Natural killer cell (primary cell): Measurements from ENCODE around the gene KCNA4. TPM values are rescaled to one million over a fixed set of nuclear protein-coding genes. Genes with fewer than 3 reads are reported as not detected.

ENCODE experiments used
- ATAC-seq, 3 donors: fragments of 150-1000 bp in 2 of 3; fragments of 200-7000 bp in 1 of 3; cut with Tn5 transposase; 1 replicate in 1 of 3; 2 replicates in 2 of 3; pipeline ENCODE4 v1.10.0; 2021; ENCODE audit warnings: mild to moderate bottlenecking in 2 of 3, moderate library complexity in 2 of 3
- DNase-seq, 2 donors: peaks; one replicate each; pipeline versions ENCODE4 v3.0.0 to v3.0.0-alpha.2; 2013 to 2021; ENCODE audit warnings: mixed read lengths in 1 of 2
- H3K27ac ChIP-seq: one replicate; pipeline ENCODE4 v1.5.1; 2013; ENCODE audit warnings: mild to moderate bottlenecking, low read length
- H3K27me3 ChIP-seq: one replicate; pipeline ENCODE4 v1.6.1; 2013; ENCODE audit warnings: low read length; ENCODE audit not compliant: control insufficient read depth, insufficient read depth
- H3K36me3 ChIP-seq: one replicate; pipeline ENCODE4 v1.6.1; 2013; ENCODE audit warnings: low read length; ENCODE audit not compliant: control insufficient read depth, insufficient read depth
- H3K4me1 ChIP-seq: one replicate; pipeline ENCODE4 v1.6.1; 2013; ENCODE audit warnings: low read length; ENCODE audit not compliant: control insufficient read depth, insufficient read depth
- H3K4me3 ChIP-seq: one replicate; pipeline ENCODE4 v1.5.1; 2013; ENCODE audit warnings: low read length
- H3K9me3 ChIP-seq: one replicate; pipeline ENCODE4 v1.6.1; 2013; ENCODE audit warnings: low read length; ENCODE audit not compliant: control insufficient read depth, insufficient read depth
- H3K27ac Mint-ChIP-seq, 2 donors: one replicate each; pipeline ENCODE4 v1.8.0; 2022; ENCODE audit warnings: mild to moderate bottlenecking in 2 of 2, mixed read lengths in 2 of 2, moderate library complexity in 1 of 2
- H3K27me3 Mint-ChIP-seq, 2 donors: one replicate each; pipeline ENCODE4 v1.8.0; 2022; ENCODE audit warnings: low read depth in 2 of 2, mixed read lengths in 2 of 2
- H3K36me3 Mint-ChIP-seq: one replicate; pipeline ENCODE4 v1.8.0; 2022; ENCODE audit warnings: mixed read lengths
- H3K4me1 Mint-ChIP-seq, 2 donors: one replicate each; pipeline ENCODE4 v1.8.0; 2022; ENCODE audit warnings: mixed read lengths in 2 of 2
- H3K4me3 Mint-ChIP-seq: one replicate; pipeline ENCODE4 v1.8.0; 2022; ENCODE audit warnings: mild to moderate bottlenecking, moderate library complexity, mixed read lengths
- H3K9me3 Mint-ChIP-seq, 2 donors: one replicate each; pipeline ENCODE4 v1.8.0; 2022; ENCODE audit warnings: mixed read lengths in 2 of 2
- WGBS: methylation state at CpG from one replicate; pipeline ENCODE4 v1.1.7; 2013; ENCODE audit warnings: missing lambda C conversion rate; ENCODE audit not compliant: insufficient coverage; 5-methylcytosine and 5-hydroxymethylcytosine counted together
- intact Hi-C: fragments of 100-400 bp; cut with micrococcal nuclease; formaldehyde crosslinking; loops from one replicate; pipeline ENCODE4 v1.14.2; 2022
- total RNA-seq, 4 donors: library from RNA; stranded (reverse); fragments of 120-200 nt in 1 of 4; gene quantifications; one replicate each; pipeline versions ENCODE4 v1.2.3 to v1.2.4, GENCODE V29; 2013 to 2022
- TF ChIP-seq, protein P1 (sequence below): fragments of 200-600 bp; IDR thresholded peaks from one replicate; pipeline ENCODE4 v1.8.0; 2022; ENCODE audit warnings: antibody characterized with exemption

The KCNA4 gene
- total RNA-seq, 3 donors from 2014 or later (not counting 1 experiment from before 2014, with no cell fraction given) = not detected

DNA sequence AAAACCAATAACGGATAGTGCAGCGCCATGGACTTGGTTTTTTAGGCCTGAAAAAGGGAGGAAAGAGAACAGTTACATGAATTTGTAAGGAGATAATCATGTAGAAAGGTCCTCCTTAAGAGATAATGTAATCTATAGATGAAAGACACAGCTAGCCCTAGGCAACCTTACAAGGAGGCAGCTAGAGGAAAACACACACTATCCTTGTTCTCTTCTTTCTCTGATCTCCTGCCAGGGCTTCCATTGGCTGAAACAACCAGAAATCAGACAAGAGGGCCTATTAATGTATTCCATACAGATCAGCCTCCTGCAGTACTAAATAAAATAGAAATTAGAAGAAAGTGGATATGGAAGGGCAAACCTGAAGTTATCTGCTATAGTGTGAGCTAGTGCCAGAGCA, 53.0 kb downstream of the KCNA4 start:
- WGBS = 87% methylated on average over 2 of the region's 2 CpGs
- TF ChIP-seq, protein P1, sequence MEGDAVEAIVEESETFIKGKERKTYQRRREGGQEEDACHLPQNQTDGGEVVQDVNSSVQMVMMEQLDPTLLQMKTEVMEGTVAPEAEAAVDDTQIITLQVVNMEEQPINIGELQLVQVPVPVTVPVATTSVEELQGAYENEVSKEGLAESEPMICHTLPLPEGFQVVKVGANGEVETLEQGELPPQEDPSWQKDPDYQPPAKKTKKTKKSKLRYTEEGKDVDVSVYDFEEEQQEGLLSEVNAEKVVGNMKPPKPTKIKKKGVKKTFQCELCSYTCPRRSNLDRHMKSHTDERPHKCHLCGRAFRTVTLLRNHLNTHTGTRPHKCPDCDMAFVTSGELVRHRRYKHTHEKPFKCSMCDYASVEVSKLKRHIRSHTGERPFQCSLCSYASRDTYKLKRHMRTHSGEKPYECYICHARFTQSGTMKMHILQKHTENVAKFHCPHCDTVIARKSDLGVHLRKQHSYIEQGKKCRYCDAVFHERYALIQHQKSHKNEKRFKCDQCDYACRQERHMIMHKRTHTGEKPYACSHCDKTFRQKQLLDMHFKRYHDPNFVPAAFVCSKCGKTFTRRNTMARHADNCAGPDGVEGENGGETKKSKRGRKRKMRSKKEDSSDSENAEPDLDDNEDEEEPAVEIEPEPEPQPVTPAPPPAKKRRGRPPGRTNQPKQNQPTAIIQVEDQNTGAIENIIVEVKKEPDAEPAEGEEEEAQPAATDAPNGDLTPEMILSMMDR = no peak
- Histone ChIP-seq H3K9me3 (no peaks in the 10 kb centered on the region), H3K27me3 (no peaks in the 10 kb centered on the region), H3K4me1 (no peaks in the 10 kb centered on the region), H3K4me3 (no peak overlapping the region), H3K27ac (no peak overlapping the region), H3K36me3 (no peaks in the 10 kb centered on the region)
- DNase-seq (no peak), ATAC-seq (no peak)
- H3K4me3 Mint-ChIP-seq = no peak overlapping the region
- H3K27ac Mint-ChIP-seq = no peak overlapping the region
- H3K9me3 Mint-ChIP-seq = peaks cover 4 to 9% of the 10 kb centered on the region in 2 donors
- H3K36me3 Mint-ChIP-seq = no peaks in the 10 kb centered on the region
- no peaks in the 10 kb centered on the region for H3K4me1 Mint-ChIP-seq
- intact Hi-C loops = no loop called here
- H3K27me3 Mint-ChIP-seq = no peaks in the 10 kb centered on the region

DNA sequence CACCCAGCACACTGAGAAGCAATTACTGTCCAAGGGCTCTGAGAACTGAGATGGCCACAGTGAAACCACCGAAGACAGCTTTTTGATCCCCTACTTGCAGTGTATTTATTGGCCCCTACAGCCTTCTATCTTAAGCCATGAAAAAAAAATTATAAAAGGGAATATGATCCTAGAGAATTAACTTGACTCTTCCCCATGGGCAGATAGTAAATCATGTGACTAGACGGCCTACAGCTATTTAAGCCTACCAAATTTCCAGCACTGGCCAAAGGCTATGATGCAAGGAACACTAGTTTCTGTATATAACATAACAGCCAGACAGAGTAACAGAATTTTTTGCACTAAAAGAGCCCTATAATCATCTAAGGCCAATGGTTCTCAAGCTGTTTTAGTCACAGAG, 53.8 kb downstream of the KCNA4 start:
- H3K4me3 ChIP-seq = no peak overlapping the region
- no peak for DNase-seq
- Mint-ChIP-seq H3K36me3 (no peaks in the 10 kb centered on the region), H3K27me3 (no peaks in the 10 kb centered on the region), H3K4me3 (no peak overlapping the region), H3K27ac (no peak overlapping the region), H3K4me1 (no peaks in the 10 kb centered on the region), H3K9me3 (peaks cover 4 to 9% of the 10 kb centered on the region in 2 donors)
- H3K27me3 ChIP-seq = no peaks in the 10 kb centered on the region
- no peak overlapping the region for H3K27ac ChIP-seq
- H3K36me3 ChIP-seq = no peaks in the 10 kb centered on the region
- no peaks in the 10 kb centered on the region for H3K4me1 ChIP-seq
- intact Hi-C loops = no loop called here
- 82% methylated on average over 2 of the region's 2 CpGs for WGBS
- no peak for ATAC-seq
- TF ChIP-seq, protein P1 = no peak
- H3K9me3 ChIP-seq = no peaks in the 10 kb centered on the region

DNA sequence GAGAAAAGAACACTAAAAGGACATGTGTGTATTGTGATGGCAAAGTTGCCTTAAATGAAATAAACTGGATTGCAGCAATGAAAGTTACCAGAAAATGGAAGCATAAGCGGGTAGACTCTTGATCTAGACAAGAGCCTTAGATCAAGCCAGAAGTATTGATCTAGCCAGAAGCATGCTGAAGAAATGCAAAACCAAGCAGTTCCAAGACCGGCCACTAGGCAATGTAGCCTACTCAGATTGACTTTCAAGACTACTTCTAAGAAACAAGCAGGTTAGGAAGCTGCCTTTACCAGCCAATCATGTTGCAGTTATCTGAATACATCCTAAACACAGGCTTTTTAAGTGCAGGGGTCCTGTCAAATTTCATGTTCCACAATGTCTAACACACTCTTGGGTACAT, 54.6 kb downstream of the KCNA4 start:
- WGBS = 72% methylated on average over 2 of the region's 2 CpGs
- Histone ChIP-seq H3K9me3 (no peaks in the 10 kb centered on the region), H3K4me3 (no peak overlapping the region), H3K36me3 (no peaks in the 10 kb centered on the region), H3K4me1 (no peaks in the 10 kb centered on the region), H3K27me3 (no peaks in the 10 kb centered on the region), H3K27ac (no peak overlapping the region)
- no peak overlapping the region for H3K27ac Mint-ChIP-seq
- no peak overlapping the region for H3K4me3 Mint-ChIP-seq
- TF ChIP-seq, protein P1 = no peak
- H3K36me3 Mint-ChIP-seq = no peaks in the 10 kb centered on the region
- no peaks in the 10 kb centered on the region for H3K27me3 Mint-ChIP-seq
- H3K4me1 Mint-ChIP-seq = no peaks in the 10 kb centered on the region
- peaks cover 4 to 11% of the 10 kb centered on the region in 2 donors for H3K9me3 Mint-ChIP-seq
- no peak for DNase-seq
- intact Hi-C loops = no loop called here
- no peak for ATAC-seq

Other genes with a start within 250 kb of the KCNA4 start
- not detected for gene FSHB, start 214.0 kb upstream of the KCNA4 start, total RNA-seq